IMR-90 (cell line): ENCODE data around the gene CDON. TPM values are rescaled to one million over a fixed set of nuclear protein-coding genes. Genes with fewer than 3 reads are reported as not detected.

Experiments
- ATAC-seq: fragments of 200-7000 bp; cut with Tn5 transposase; 2 replicates; pipeline ENCODE4 v1.9.1; 2020; ENCODE audit warnings: low read depth, mild to moderate bottlenecking, moderate library complexity
- BruUV-seq: library from RNA; stranded (reverse); fragments of 400-500 nt; replicated peaks from 2 replicates; lab custom pipeline; 2021; lab: Mats Ljungman, UMichigan
- CTCF ChIA-PET: fragments of 300-600 bp; formaldehyde crosslinking; extraction: SDS; loops from one replicate; lab custom pipeline; 2021; ENCODE audit warnings: antibody characterized with exemption; lab: Yijun Ruan, JAX
- POLR2A ChIA-PET: fragments of 300-600 bp; sonication (Branson Sonifier 250); formaldehyde crosslinking; loops from one replicate; lab custom pipeline; 2022; ENCODE audit warnings: antibody characterized with exemption; ENCODE audit not compliant: unreplicated experiment; lab: Charles Lee
- DNase-seq: peaks from one replicate; pipeline ENCODE4 v3.0.0; 2013
- H2AFZ ChIP-seq: replicated peaks from 2 replicates; pipeline ENCODE3; 2013; ENCODE audit warnings: low read length, mild to moderate bottlenecking; ENCODE audit not compliant: poor library complexity
- H2AK5ac ChIP-seq: 2 replicates; pipeline ENCODE4 v1.6.1; 2013; ENCODE audit warnings: low read depth, low read length, inconsistent platforms
- H2AK9ac ChIP-seq: replicated peaks from 2 replicates; pipeline ENCODE3; 2013; ENCODE audit warnings: mild to moderate bottlenecking, low read depth, low read length, moderate library complexity; ENCODE audit not compliant: poor library complexity
- H2BK120ac ChIP-seq: 2 replicates; pipeline ENCODE4 v1.6.1; 2013; ENCODE audit warnings: low read depth, low read length, inconsistent platforms
- H2BK15ac ChIP-seq: 3 replicates; pipeline ENCODE4 v1.6.1; 2013; ENCODE audit warnings: low read depth, low read length, inconsistent platforms
- H2BK20ac ChIP-seq: 2 replicates; pipeline ENCODE4 v1.6.1; 2013; ENCODE audit warnings: low read depth, mild to moderate bottlenecking, inconsistent platforms, low read length, moderate library complexity
- H2BK5ac ChIP-seq: 2 replicates; pipeline ENCODE4 v1.6.1; 2013; ENCODE audit warnings: mild to moderate bottlenecking, low read depth, low read length, inconsistent platforms; ENCODE audit not compliant: poor library complexity, severe bottlenecking
- H3K14ac ChIP-seq: replicated peaks from 2 replicates; pipeline ENCODE4 v1.6.1; 2013; ENCODE audit warnings: low read depth, low read length, inconsistent platforms
- H3K18ac ChIP-seq: 2 replicates; pipeline ENCODE4 v1.6.1; 2013; ENCODE audit warnings: low read depth, low read length, control low read depth
- H3K23ac ChIP-seq: 2 replicates; pipeline ENCODE4 v1.6.1; 2013; ENCODE audit warnings: low read depth, low read length, inconsistent platforms
- H3K27ac ChIP-seq: 2 replicates; pipeline ENCODE4 v1.5.1; 2013; ENCODE audit warnings: mild to moderate bottlenecking, control low read depth, low read length; ENCODE audit not compliant: insufficient read depth
- H3K27me3 ChIP-seq: 2 replicates; pipeline ENCODE4 v1.6.1; 2013; ENCODE audit warnings: low read length; ENCODE audit not compliant: control insufficient read depth, insufficient read depth
- H3K36me3 ChIP-seq: 2 replicates; pipeline ENCODE4 v1.6.1; 2013; ENCODE audit warnings: low read length, mixed read lengths; ENCODE audit not compliant: control insufficient read depth, insufficient read depth
- H3K4ac ChIP-seq: 2 replicates; pipeline ENCODE4 v1.6.1; 2013; ENCODE audit warnings: low read depth, low read length, inconsistent platforms
- H3K4me1 ChIP-seq: 2 replicates; pipeline ENCODE4 v1.6.1; 2013; ENCODE audit warnings: low read length, mixed read lengths; ENCODE audit not compliant: control insufficient read depth, insufficient read depth
- H3K4me2 ChIP-seq: 2 replicates; pipeline ENCODE4 v1.6.1; 2013; ENCODE audit warnings: low read depth, mild to moderate bottlenecking, control low read depth, low read length, moderate library complexity
- H3K4me3 ChIP-seq: 2 replicates; pipeline ENCODE4 v1.5.1; 2013; ENCODE audit warnings: low read depth, mild to moderate bottlenecking, control low read depth, low read length, moderate library complexity; ENCODE audit not compliant: insufficient read depth
- H3K56ac ChIP-seq: 2 replicates; pipeline ENCODE4 v1.6.1; 2013; ENCODE audit warnings: low read length, inconsistent platforms; ENCODE audit not compliant: insufficient read depth; ENCODE audit errors: extremely low read depth
- H3K79me1 ChIP-seq, 2 experiments: 2 replicates each; pipeline ENCODE4 v1.6.1; 2013; ENCODE audit warnings: low read length in 2 of 2, inconsistent platforms in 1 of 2, low read depth in 1 of 2
- H3K9ac ChIP-seq: 2 replicates; pipeline ENCODE4 v1.6.1; 2013; ENCODE audit warnings: low read depth, low read length, control low read depth
- H3K9me1 ChIP-seq: 2 replicates; pipeline ENCODE4 v1.6.1; 2013; ENCODE audit warnings: low read length, inconsistent platforms; ENCODE audit not compliant: insufficient read depth
- H3K9me3 ChIP-seq: 2 replicates; pipeline ENCODE4 v1.6.1; 2013; ENCODE audit warnings: low read length; ENCODE audit not compliant: control insufficient read depth, insufficient read depth
- H4K20me1 ChIP-seq: 2 replicates; pipeline ENCODE4 v1.6.1; 2013; ENCODE audit warnings: low read length, inconsistent platforms; ENCODE audit not compliant: insufficient read depth
- H4K5ac ChIP-seq: 2 replicates; pipeline ENCODE4 v1.6.1; 2013; ENCODE audit warnings: mild to moderate bottlenecking, low read depth, low read length, control low read depth
- H4K8ac ChIP-seq, 2 experiments: 2 replicates each; pipeline ENCODE4 v1.6.1; 2013; ENCODE audit warnings: low read depth in 2 of 2, low read length in 2 of 2, control low read depth in 1 of 2, inconsistent platforms in 1 of 2
- H4K91ac ChIP-seq: 2 replicates; pipeline ENCODE4 v1.6.1; 2013; ENCODE audit warnings: low read depth, low read length, inconsistent platforms; ENCODE audit not compliant: insufficient read depth
- BHLHE40 ChIP-seq: fragments of 150-350 bp; IDR thresholded peaks from 2 replicates; pipeline ENCODE4 v1.6.1; 2016; ENCODE audit warnings: mild to moderate bottlenecking, low read depth, low read length
- CEBPB ChIP-seq: IDR thresholded peaks from 2 replicates; pipeline ENCODE4 v1.6.1; 2012; ENCODE audit warnings: low read depth, low read length, improper control_type of control experiment
- CHD1 ChIP-seq: IDR thresholded peaks from 2 replicates; pipeline ENCODE4 v1.6.1; 2012; ENCODE audit warnings: low read depth, low read length, improper control_type of control experiment
- CTCF ChIP-seq: conservative IDR thresholded peaks from 2 replicates; pipeline ENCODE4 v1.5.1; 2012; ENCODE audit warnings: mild to moderate bottlenecking, low read depth, low read length, improper control_type of control experiment
- ELK1 ChIP-seq: fragments of 150-350 bp; IDR thresholded peaks from 2 replicates; pipeline ENCODE4 v1.6.1; 2016; ENCODE audit warnings: low read depth, mild to moderate bottlenecking, low read length, moderate library complexity, borderline replicate concordance
- FOS ChIP-seq: fragments of 150-350 bp; IDR thresholded peaks from 2 replicates; pipeline ENCODE4 v1.6.1; 2016; ENCODE audit warnings: low read depth, low read length
- MAFK ChIP-seq: IDR thresholded peaks from 2 replicates; pipeline ENCODE4 v1.6.1; 2012; ENCODE audit warnings: low read depth, low read length, improper control_type of control experiment
- MAZ ChIP-seq: IDR thresholded peaks from 2 replicates; pipeline ENCODE4 v1.6.1; 2012; ENCODE audit warnings: low read depth, mild to moderate bottlenecking, low read length, improper control_type of control experiment, moderate library complexity, borderline replicate concordance
- MXI1 ChIP-seq: IDR thresholded peaks from 2 replicates; pipeline ENCODE4 v1.6.1; 2012; ENCODE audit warnings: low read depth, mild to moderate bottlenecking, low read length, moderate library complexity, borderline replicate concordance
- NFE2L2 ChIP-seq: fragments of 150-350 bp; IDR thresholded peaks from 2 replicates; pipeline ENCODE4 v1.6.1; 2016; ENCODE audit warnings: low read depth, mild to moderate bottlenecking, low read length
- POLR2A ChIP-seq: IDR thresholded peaks from 2 replicates; pipeline ENCODE4 v1.6.1; 2012; ENCODE audit warnings: mild to moderate bottlenecking, low read depth, low read length
- RAD21 ChIP-seq: IDR thresholded peaks from 2 replicates; pipeline ENCODE4 v1.6.1; 2012; ENCODE audit warnings: low read length, improper control_type of control experiment
- RCOR1 ChIP-seq: IDR thresholded peaks from 2 replicates; pipeline ENCODE4 v1.6.1; 2012; ENCODE audit warnings: mild to moderate bottlenecking, low read length, improper control_type of control experiment; ENCODE audit not compliant: insufficient replicate concordance
- RFX5 ChIP-seq: IDR thresholded peaks from 2 replicates; pipeline ENCODE4 v1.8.0; 2012; ENCODE audit warnings: low read depth, mild to moderate bottlenecking, low read length, moderate library complexity
- SMC3 ChIP-seq: fragments of 150-350 bp; IDR thresholded peaks from 2 replicates; pipeline ENCODE4 v1.6.1; 2016; ENCODE audit warnings: low read depth, mild to moderate bottlenecking, antibody characterized with exemption, low read length, moderate library complexity
- USF2 ChIP-seq: fragments of 150-350 bp; IDR thresholded peaks from 2 replicates; pipeline ENCODE4 v1.6.1; 2017; ENCODE audit warnings: mild to moderate bottlenecking, antibody characterized with exemption, low read length, low read depth
- WGBS, 2 experiments: methylation state at CpG; one replicate each; pipeline versions ENCODE4 v1.1.5 to v1.1.7; 2013; ENCODE audit warnings: missing lambda C conversion rate in 2 of 2; ENCODE audit not compliant: insufficient read length in 1 of 2; ENCODE audit errors: extremely low coverage in 2 of 2; 5-methylcytosine and 5-hydroxymethylcytosine counted together
- dilution Hi-C: fragments of 300-500 bp; cut with HindIII; formaldehyde crosslinking; loops from one replicate; pipeline ENCODE4 v1.14.3; 2018; ENCODE audit warnings: low sequenced_read_pairs; ENCODE audit not compliant: unreplicated experiment
- in situ Hi-C: fragments of 300-500 bp; cut with MboI; formaldehyde crosslinking; loops from 3 replicates; pipeline ENCODE4 v1.14.3; 2019; ENCODE audit warnings: low sequenced_read_pairs, inconsistent platforms, mixed read lengths
- intact Hi-C: fragments of 100-400 bp; cut with micrococcal nuclease; formaldehyde crosslinking; loops from 2 replicates; pipeline ENCODE4 v1.10.0; 2022
- polyA plus RNA-seq, 3 experiments: library from polyadenylated mRNA; depleted of rRNA; stranded (reverse); fragments of >200 nt; gene quantifications; 2 replicates each; pipeline ENCODE4 v1.2.3, GENCODE V29; 2012; ENCODE audit warnings: low replicate concordance in 1 of 3
- total RNA-seq: library from RNA; depleted of rRNA; stranded (reverse); fragments of >200 nt; gene quantifications from 2 replicates; pipeline ENCODE4 v1.2.3, GENCODE V29; 2012

The CDON gene
- total and polyA plus RNA-seq, 2 of the 4 experiments (the other 2 are of a cell fraction) = 1.2 to 3.8 TPM

GRCh38 chr11:125944350-125945010 lies 118.2 kb downstream of the CDON start:
- intact Hi-C loops (no loop called here), in situ Hi-C loops (no loop called here), dilution Hi-C loops (no loop called here)
- Histone ChIP-seq H3K18ac (no peak overlapping the region), H3K4me2 (no peak overlapping the region), H3K56ac (no peak overlapping the region), H2BK120ac (no peak overlapping the region), H3K9me1 (no peaks in the 10 kb centered on the region), H3K23ac (no peak overlapping the region), H2BK15ac (no peak overlapping the region), H2BK5ac (no peak overlapping the region), H2AK9ac (no peak overlapping the region), H2AK5ac (no peak overlapping the region), H4K91ac (no peak overlapping the region), H3K36me3 (no peaks in the 10 kb centered on the region), H2AFZ (no peak overlapping the region), H3K9ac (no peak overlapping the region), H3K9me3 (no peaks in the 10 kb centered on the region), H2BK20ac (no peak overlapping the region), H3K27me3 (peaks cover 20% of the 10 kb centered on the region; the same call in 1 of the 2 replicates), H4K8ac (no peak overlapping the region), H3K79me1 (no peaks in the 10 kb centered on the region), H3K14ac (no peak overlapping the region), H4K20me1 (no peaks in the 10 kb centered on the region), H3K27ac (no peak overlapping the region), H4K5ac (no peak overlapping the region), H3K4ac (no peak overlapping the region), H3K4me3 (no peak overlapping the region), H3K4me1 (no peaks in the 10 kb centered on the region)
- POLR2A ChIA-PET = no interaction called here
- BruUV-seq = no TSS peak
- ATAC-seq (no peak), DNase-seq (no peak)
- TF ChIP-seq BHLHE40 (no peak), RCOR1 (no peak), MAFK (no peak), MAZ (no peak), CEBPB (no peak), CTCF (no peak), NFE2L2 (no peak), SMC3 (no peak), CHD1 (no peak), FOS (no peak), RAD21 (no peak), ELK1 (no peak), RFX5 (no peak), MXI1 (no peak), POLR2A (no peak), USF2 (no peak)
- WGBS, 2 experiments = 35% methylated on average over 4 of the region's 13 CpGs; no CpG with 5 or more reads in 1 of the 2 experiments
- CTCF ChIA-PET = no interaction called here
